GM12878 (cell line): ENCODE data around the gene LMNTD2. TPM values are rescaled to one million over a fixed set of nuclear protein-coding genes. Genes with fewer than 3 reads are reported as not detected.

Experiments
- ATAC-seq: fragments of 200-7000 bp; cut with Tn5 transposase; 3 replicates; pipeline ENCODE4 v1.9.1; 2020; ENCODE audit warnings: mild to moderate bottlenecking, moderate library complexity
- BruUV-seq: library from RNA; stranded (reverse); fragments of 400-500 nt; replicated peaks from 2 replicates; lab custom pipeline; 2021; lab: Mats Ljungman, UMichigan
- CTCF ChIA-PET: fragments of 300-600 bp; sonication (Branson Sonifier 250); formaldehyde crosslinking; extraction: SDS; loops from one replicate; lab custom pipeline; 2021; ENCODE audit warnings: inconsistent platforms; lab: Yijun Ruan, JAX
- POLR2A ChIA-PET: fragments of 350-600 bp; formaldehyde crosslinking; extraction: SDS; loops from one replicate; lab custom pipeline; 2021; ENCODE audit warnings: inconsistent platforms; lab: Charles Lee
- RAD21 ChIA-PET: fragments of 300-600 bp; sonication (Branson Sonifier 250); formaldehyde crosslinking; loops from one replicate; lab custom pipeline; 2023; ENCODE audit warnings: antibody characterized with exemption; ENCODE audit not compliant: unreplicated experiment; lab: Charles Lee
- SMC1A ChIA-PET: fragments of 300-600 bp; sonication (Branson Sonifier 250); formaldehyde crosslinking; loops from one replicate; lab custom pipeline; 2023; ENCODE audit not compliant: unreplicated experiment, uncharacterized antibody; lab: Charles Lee
- DNase-seq: peaks from one replicate; pipeline ENCODE4 v3.0.0-alpha.2; 2011; ENCODE audit warnings: low read depth, low spot score
- FAIRE-seq: peaks from 3 replicates; lab custom pipeline; 2011; peaks lifted over from hg19 to GRCh38; lab: Jason Lieb, UNC
- H2AFZ ChIP-seq: 2 replicates; pipeline ENCODE4 v1.6.0; 2011; ENCODE audit warnings: low read depth, low read length, control low read depth; ENCODE audit not compliant: control insufficient read depth
- H3K27ac ChIP-seq: 2 replicates; pipeline ENCODE4 v1.5.1; 2011; ENCODE audit warnings: control low read depth; ENCODE audit not compliant: control insufficient read depth, insufficient read depth
- H3K27me3 ChIP-seq, 2 experiments: replicated peaks in 1 of 2; 2 replicates each; pipeline versions ENCODE4 v1.6.0 to v1.6.1; 2011; ENCODE audit warnings: low read length in 1 of 2; ENCODE audit not compliant: control insufficient read depth in 2 of 2, insufficient read depth in 2 of 2
- H3K36me3 ChIP-seq, 2 experiments: 2 replicates each; pipeline ENCODE4 v1.5.1; 2011; ENCODE audit warnings: low read length in 1 of 2; ENCODE audit not compliant: control insufficient read depth in 2 of 2, insufficient read depth in 2 of 2
- H3K4me1 ChIP-seq: 2 replicates; pipeline ENCODE4 v1.6.1; 2011; ENCODE audit warnings: mild to moderate bottlenecking, low read length, moderate library complexity, mixed read lengths; ENCODE audit not compliant: control insufficient read depth, insufficient read depth
- H3K4me2 ChIP-seq: 2 replicates; pipeline ENCODE4 v1.6.0; 2011; ENCODE audit warnings: control low read depth; ENCODE audit not compliant: control insufficient read depth, insufficient read depth
- H3K4me3 ChIP-seq: fragments of 200-600 bp; sonication (generic); 2 replicates; pipeline ENCODE4 v1.5.1; 2016
- H3K79me2 ChIP-seq: 2 replicates; pipeline ENCODE4 v1.6.0; 2011; ENCODE audit warnings: low read length; ENCODE audit not compliant: control insufficient read depth, insufficient read depth
- H3K9ac ChIP-seq: 2 replicates; pipeline ENCODE4 v1.8.0; 2011; ENCODE audit warnings: low read length, control low read depth, mixed read lengths; ENCODE audit not compliant: control insufficient read depth, insufficient read depth
- H3K9me3 ChIP-seq: replicated peaks from 3 replicates; pipeline ENCODE4 v1.5.1; 2011; ENCODE audit warnings: mild to moderate bottlenecking, low read length; ENCODE audit not compliant: control insufficient read depth, insufficient read depth
- H4K20me1 ChIP-seq: 2 replicates; pipeline ENCODE4 v1.6.0; 2011; ENCODE audit not compliant: control insufficient read depth, insufficient read depth
- ATF3 ChIP-seq: IDR thresholded peaks from 2 replicates; pipeline ENCODE4 v1.6.1; 2011; ENCODE audit warnings: low read depth, mild to moderate bottlenecking, low read length, moderate library complexity, borderline replicate concordance; ENCODE audit errors: extremely low read depth
- BMI1 ChIP-seq: fragments of 450-650 bp; IDR thresholded peaks from 2 replicates; pipeline ENCODE4 v1.6.1; 2016; ENCODE audit warnings: mild to moderate bottlenecking, moderate library complexity, borderline replicate concordance
- CREB1 ChIP-seq: IDR thresholded peaks from 2 replicates; pipeline ENCODE4 v1.6.1; 2012; ENCODE audit warnings: low read depth, mild to moderate bottlenecking, inconsistent platforms
- ESRRA ChIP-seq: IDR thresholded peaks from 2 replicates; pipeline ENCODE4 v1.6.1; 2012; ENCODE audit warnings: mild to moderate bottlenecking, low read length, improper control_type of control experiment
- FOXK2 ChIP-seq: fragments of 450-650 bp; IDR thresholded peaks from 2 replicates; pipeline ENCODE4 v1.6.1; 2017; ENCODE audit warnings: mild to moderate bottlenecking, moderate library complexity
- GATAD2B ChIP-seq: fragments of 450-650 bp; conservative IDR thresholded peaks from 2 replicates; pipeline ENCODE4 v1.6.1; 2017; ENCODE audit warnings: low read depth, mild to moderate bottlenecking, moderate library complexity
- MEF2B ChIP-seq: fragments of 450-650 bp; IDR thresholded peaks from 2 replicates; pipeline ENCODE4 v1.6.1; 2018; ENCODE audit warnings: mild to moderate bottlenecking, moderate library complexity; ENCODE audit not compliant: partially characterized antibody, poor library complexity, severe bottlenecking
- MTA3 ChIP-seq: IDR thresholded peaks from 2 replicates; pipeline ENCODE4 v1.6.1; 2012; ENCODE audit warnings: low read length, inconsistent platforms, borderline replicate concordance
- MYC ChIP-seq: IDR thresholded peaks from 2 replicates; pipeline ENCODE4 v1.6.1; 2011; ENCODE audit warnings: mild to moderate bottlenecking, low read length, moderate library complexity, inconsistent platforms; ENCODE audit not compliant: insufficient read depth, insufficient replicate concordance, insufficient read length, severe bottlenecking
- NFIC ChIP-seq: IDR thresholded peaks from 2 replicates; pipeline ENCODE4 v1.6.1; 2012; ENCODE audit warnings: low read depth, mild to moderate bottlenecking, inconsistent platforms, low read length, moderate library complexity
- NFXL1 ChIP-seq: fragments of 450-650 bp; IDR thresholded peaks from 2 replicates; pipeline ENCODE4 v1.6.1; 2017; ENCODE audit warnings: antibody characterized with exemption, mild to moderate bottlenecking, borderline replicate concordance
- NFYB ChIP-seq: IDR thresholded peaks from 2 replicates; pipeline ENCODE4 v1.6.1; 2011; ENCODE audit warnings: low read depth, mild to moderate bottlenecking, low read length, improper control_type of control experiment, moderate library complexity; ENCODE audit not compliant: insufficient read depth
- RAD21 ChIP-seq: IDR thresholded peaks from 2 replicates; pipeline ENCODE4 v1.6.1; 2011; ENCODE audit warnings: mild to moderate bottlenecking, low read depth, low read length, moderate library complexity; ENCODE audit not compliant: insufficient read depth
- SMARCA5 ChIP-seq: fragments of 450-650 bp; IDR thresholded peaks from 2 replicates; pipeline ENCODE4 v1.6.1; 2017; ENCODE audit warnings: mild to moderate bottlenecking
- STAT1 ChIP-seq: fragments of 450-650 bp; conservative IDR thresholded peaks from 2 replicates; pipeline ENCODE4 v1.6.1; 2014; ENCODE audit warnings: antibody characterized with exemption, mild to moderate bottlenecking
- TAF1 ChIP-seq: IDR thresholded peaks from 2 replicates; pipeline ENCODE4 v1.6.1; 2011; ENCODE audit warnings: mild to moderate bottlenecking, low read depth, low read length, borderline replicate concordance
- TCF3 ChIP-seq: IDR thresholded peaks from 2 replicates; pipeline ENCODE4 v1.6.1; 2012; ENCODE audit warnings: low read depth, mild to moderate bottlenecking, low read length, borderline replicate concordance; ENCODE audit not compliant: insufficient read depth
- TCF7 ChIP-seq: IDR thresholded peaks from 2 replicates; pipeline ENCODE4 v1.6.1; 2014; ENCODE audit warnings: antibody characterized with exemption, borderline replicate concordance
- ZNF384 ChIP-seq: IDR thresholded peaks from 2 replicates; pipeline ENCODE4 v1.6.1; 2012; ENCODE audit warnings: low read depth, mild to moderate bottlenecking, low read length, improper control_type of control experiment, borderline replicate concordance
- WGBS: methylation state at CpG from one replicate; pipeline ENCODE4 v1.1.6; 2016; ENCODE audit warnings: low lambda C conversion rate; ENCODE audit not compliant: insufficient replicate concordance, insufficient coverage; ENCODE audit errors: missing lambda C conversion rate; 5-methylcytosine and 5-hydroxymethylcytosine counted together
- in situ Hi-C: fragments of 300-500 bp; cut with MboI; formaldehyde crosslinking; loops from 9 replicates; pipeline ENCODE4 v1.14.3; 2018; ENCODE audit warnings: mixed read lengths
- intact Hi-C: fragments of 100-400 bp; cut with micrococcal nuclease; formaldehyde crosslinking; loops from one replicate; pipeline ENCODE4 v1.14.2; 2022; ENCODE audit not compliant: unreplicated experiment
- polyA plus RNA-seq, 11 experiments: library from polyadenylated mRNA; depleted of rRNA in 4 of 11; unstranded in 6 of 11; stranded (reverse) in 5 of 11; fragments of >200 nt; fragmentation: Nextera tagmentation in 4 of 11; fragmentation: Illumina TruSeq in 1 of 11; extraction: Ambion mirVana in 4 of 11; extraction: Trizol in 1 of 11; gene quantifications; 1 replicate in 1 of 11; 2 replicates in 10 of 11; pipeline versions ENCODE4 v1.2.1 to v1.2.3, GENCODE V29; 2011 to 2016; ENCODE audit warnings: inconsistent platforms in 2 of 11, missing spikeins in 2 of 11, low read depth in 1 of 11
- total RNA-seq, 4 experiments: library from RNA; depleted of rRNA in 3 of 4; stranded (reverse); fragments of >200 nt in 3 of 4; fragmentation: Illumina TruSeq in 1 of 4; extraction: Trizol in 1 of 4; gene quantifications; 2 replicates each; pipeline versions ENCODE4 v1.2.1 to v1.2.3, GENCODE V29; 2013 to 2021
- TF ChIP-seq, protein P1 (sequence below): IDR thresholded peaks from 2 replicates; pipeline ENCODE4 v1.6.1; 2012; ENCODE audit warnings: mild to moderate bottlenecking, low read depth, low read length

LMNTD2 gene
- total and polyA plus RNA-seq, 10 of the 15 experiments (the other 5 are each of a cell fraction or from before 2014, with no cell fraction given), result 0.22 to 4.1 (median 1.3) TPM; not detected in 2

- WGBS, result 95% methylated on average over 44 of the region's 45 CpGs
- ChIA-PET CTCF (no interaction called here), POLR2A (interaction anchor here (0.7 kb wide), 1 partner anchor 87 kb away, joined by 3 read pairs; the partner anchor contains the start of gene TMEM80), SMC1A (no interaction called here), RAD21 (no interaction called here)
- H3K27me3 ChIP-seq, result no peaks in the 10 kb centered on the region
- FAIRE-seq (no peak), DNase-seq (no peak), ATAC-seq (no peak)
- no peak overlapping the region for H3K4me2 ChIP-seq
- intact Hi-C loops, result no loop called here
- H4K20me1 ChIP-seq, result peaks cover 9% of the 10 kb centered on the region; the same call in 1 of the 2 replicates
- peaks cover 4% of the 10 kb centered on the region for H3K4me1 ChIP-seq
- TF ChIP-seq NFYB (no peak), FOXK2 (no peak), TAF1 (no peak), ZNF384 (no peak), CREB1 (no peak), BMI1 (no peak), TCF7 (no peak), GATAD2B (no peak), NFXL1 (no peak), ESRRA (no peak), SMARCA5 (no peak), RAD21 (no peak), MEF2B (no peak), MYC (no peak), ATF3 (no peak), MTA3 (no peak), NFIC (no peak), TCF3 (no peak), STAT1 (no peak)
- TF ChIP-seq, protein P1, sequence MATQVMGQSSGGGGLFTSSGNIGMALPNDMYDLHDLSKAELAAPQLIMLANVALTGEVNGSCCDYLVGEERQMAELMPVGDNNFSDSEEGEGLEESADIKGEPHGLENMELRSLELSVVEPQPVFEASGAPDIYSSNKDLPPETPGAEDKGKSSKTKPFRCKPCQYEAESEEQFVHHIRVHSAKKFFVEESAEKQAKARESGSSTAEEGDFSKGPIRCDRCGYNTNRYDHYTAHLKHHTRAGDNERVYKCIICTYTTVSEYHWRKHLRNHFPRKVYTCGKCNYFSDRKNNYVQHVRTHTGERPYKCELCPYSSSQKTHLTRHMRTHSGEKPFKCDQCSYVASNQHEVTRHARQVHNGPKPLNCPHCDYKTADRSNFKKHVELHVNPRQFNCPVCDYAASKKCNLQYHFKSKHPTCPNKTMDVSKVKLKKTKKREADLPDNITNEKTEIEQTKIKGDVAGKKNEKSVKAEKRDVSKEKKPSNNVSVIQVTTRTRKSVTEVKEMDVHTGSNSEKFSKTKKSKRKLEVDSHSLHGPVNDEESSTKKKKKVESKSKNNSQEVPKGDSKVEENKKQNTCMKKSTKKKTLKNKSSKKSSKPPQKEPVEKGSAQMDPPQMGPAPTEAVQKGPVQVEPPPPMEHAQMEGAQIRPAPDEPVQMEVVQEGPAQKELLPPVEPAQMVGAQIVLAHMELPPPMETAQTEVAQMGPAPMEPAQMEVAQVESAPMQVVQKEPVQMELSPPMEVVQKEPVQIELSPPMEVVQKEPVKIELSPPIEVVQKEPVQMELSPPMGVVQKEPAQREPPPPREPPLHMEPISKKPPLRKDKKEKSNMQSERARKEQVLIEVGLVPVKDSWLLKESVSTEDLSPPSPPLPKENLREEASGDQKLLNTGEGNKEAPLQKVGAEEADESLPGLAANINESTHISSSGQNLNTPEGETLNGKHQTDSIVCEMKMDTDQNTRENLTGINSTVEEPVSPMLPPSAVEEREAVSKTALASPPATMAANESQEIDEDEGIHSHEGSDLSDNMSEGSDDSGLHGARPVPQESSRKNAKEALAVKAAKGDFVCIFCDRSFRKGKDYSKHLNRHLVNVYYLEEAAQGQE, result no peak
- no peak overlapping the region for H2AFZ ChIP-seq
- no peak overlapping the region for H3K9ac ChIP-seq
- in situ Hi-C loops, result no loop called here
- H3K36me3 ChIP-seq, result peaks cover 21 to 72% of the 10 kb centered on the region in 2 experiments; a peak in 3 of 4 replicates
- no peak overlapping the region for H3K27ac ChIP-seq
- H3K79me2 ChIP-seq, result peaks cover 2% of the 10 kb centered on the region
- no TSS peak for BruUV-seq
- H3K9me3 ChIP-seq, result no peaks in the 10 kb centered on the region
- no peak overlapping the region for H3K4me3 ChIP-seq
These were observed 47.6 kb upstream of the LMNTD2 start for GRCh38 chr11:607971-608659.
